Activated CD4-positive, alpha-beta T cell treated with anti-CD3 and anti-CD28 coated beads, Interleukin-2, amount 50 U/mL, for 24 hours (primary cell): Measurements from ENCODE around the gene URGCP.
A peak's percentile ranks its signal among the peaks of the same experiment; 100 is the strongest.
"Not testable (repeated sequence)": the region's sequence is repeated elsewhere in the genome, so short reads cannot be mapped to it uniquely, and the experiment has no call there.

Source experiments
- DNase-seq, 2 donors: peaks; one replicate each; pipeline ENCODE4 v3.0.0-alpha.2; 2020; ENCODE audit warnings: low read depth in 1 of 2, low spot score in 1 of 2

Gene URGCP

DNA sequence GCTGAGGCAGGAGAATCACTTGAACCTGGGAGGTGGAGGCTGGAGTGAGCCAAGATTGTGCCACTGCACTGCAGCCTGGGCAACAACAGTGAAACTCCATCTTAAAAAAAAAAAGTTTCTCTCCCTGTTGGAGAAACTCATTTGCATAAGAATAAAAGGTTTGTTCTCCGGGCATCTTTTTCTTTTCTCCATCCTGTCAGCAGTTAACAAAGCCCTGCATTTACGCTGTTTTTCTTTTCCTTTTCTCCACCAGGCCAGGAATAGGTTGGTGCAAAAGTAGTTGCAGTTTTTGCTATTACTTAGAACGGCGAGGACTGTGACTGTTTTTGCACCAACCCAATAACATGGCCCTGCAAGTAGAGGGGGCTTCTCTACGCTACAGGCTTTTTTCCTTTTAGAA lies 9.5 kb upstream of the URGCP start:
- DNase-seq = no peak

DNA sequence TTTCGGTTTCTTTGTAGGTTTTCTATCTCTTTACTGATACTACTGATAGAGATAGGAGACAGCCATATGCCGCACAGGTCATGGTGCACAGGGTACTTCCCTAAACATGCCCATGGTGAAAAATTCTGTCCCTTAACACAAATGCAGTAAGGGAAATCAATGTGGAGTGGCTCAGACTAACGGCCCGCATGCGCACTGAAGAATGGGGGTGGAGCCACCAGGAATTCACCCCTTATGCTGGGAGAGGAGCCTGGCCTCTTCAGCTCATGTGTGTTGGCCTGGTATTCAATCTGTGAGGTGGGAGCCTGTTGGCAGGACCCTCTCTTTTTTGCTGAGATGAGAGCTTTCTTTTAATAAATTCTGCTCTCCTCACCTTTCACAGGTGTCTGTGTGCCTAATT lies 8.4 kb upstream of the URGCP start:
- no peak for DNase-seq

DNA sequence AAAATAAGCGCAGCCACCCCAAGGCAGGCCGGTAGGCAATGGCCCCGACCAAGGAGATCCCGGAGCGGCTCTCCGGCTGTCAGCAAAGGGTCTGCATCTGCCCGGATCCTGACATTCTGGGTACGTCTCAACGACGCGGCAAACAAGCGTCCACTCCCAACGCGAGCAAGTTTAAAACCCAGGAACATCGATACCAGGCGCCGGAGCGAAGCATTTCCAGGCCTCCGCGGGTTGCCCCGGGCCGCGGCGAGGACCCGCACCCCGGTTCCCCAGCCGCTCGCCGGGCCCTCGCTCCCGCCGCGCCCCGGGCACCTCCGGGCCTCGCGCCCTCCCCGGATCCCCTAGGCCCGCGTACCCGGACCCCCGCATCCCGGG lies 453 bp downstream of the URGCP start:
- peak in 1 of 2 donors; percentile 13 for DNase-seq

DNA sequence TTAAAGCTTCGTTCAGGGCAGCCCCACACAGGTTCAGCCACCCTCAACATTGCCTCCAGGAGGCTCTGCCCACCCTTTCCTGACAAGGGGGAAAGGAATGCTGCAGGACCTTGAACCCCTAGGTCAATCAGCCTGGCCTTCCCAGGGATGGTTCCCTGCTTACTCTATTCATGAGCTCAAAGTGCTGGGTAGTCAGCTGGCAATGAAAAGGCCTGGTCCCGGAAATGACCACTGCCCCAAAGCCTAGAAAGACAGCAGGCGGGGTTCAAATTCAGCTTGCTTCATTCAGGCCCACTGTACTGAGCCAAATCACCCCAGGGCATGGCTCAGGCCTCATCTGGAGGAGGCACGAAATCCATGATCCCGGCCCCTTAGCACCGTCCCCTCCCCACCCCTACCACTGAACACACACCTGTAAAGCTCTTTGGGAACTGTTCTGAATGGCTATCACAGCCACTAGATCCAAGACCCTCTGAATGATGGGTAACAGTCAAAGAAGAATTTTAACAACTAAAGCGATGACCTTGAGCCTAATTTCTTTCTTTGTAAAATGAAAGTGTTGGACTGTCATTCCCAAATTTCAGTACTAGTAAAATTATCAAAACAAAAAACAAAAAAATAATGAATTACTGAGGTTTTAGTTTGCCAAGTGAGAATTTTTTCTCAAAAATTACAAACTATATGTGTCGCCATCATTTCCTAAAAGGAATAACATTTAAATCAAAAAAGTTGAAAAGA lies 1.0 kb downstream of the URGCP start:
- no peak for DNase-seq

DNA sequence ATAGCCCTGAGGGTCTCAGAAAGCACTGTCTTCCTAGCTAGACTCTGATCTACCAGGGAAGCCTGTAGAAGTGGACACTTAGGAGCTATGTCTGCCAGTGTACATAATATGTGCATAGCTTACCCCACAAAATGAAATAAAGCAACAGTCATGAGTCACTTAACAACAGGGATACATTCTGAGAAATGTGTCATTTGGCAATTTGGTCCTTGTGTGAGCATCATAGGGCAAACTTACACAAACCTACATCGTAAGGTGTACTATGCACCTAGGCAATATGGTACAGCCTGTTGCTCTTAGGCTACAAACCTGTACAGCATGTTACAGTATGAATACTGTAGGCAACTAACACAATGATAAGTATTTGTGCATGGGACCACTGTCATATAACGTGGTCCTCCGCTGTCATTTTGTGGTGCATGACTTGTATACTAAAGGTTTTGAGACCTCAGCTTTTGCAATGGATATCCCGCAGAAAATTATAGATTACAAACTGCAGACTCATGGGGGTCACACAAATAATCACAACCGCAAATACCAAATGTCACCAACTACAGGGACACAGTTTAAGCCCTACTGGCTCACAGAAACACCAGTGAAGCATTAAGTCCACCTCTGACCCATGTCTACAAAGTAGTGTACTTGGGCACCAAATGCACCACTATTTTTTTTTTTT lies 1.7 kb downstream of the URGCP start:
- no peak for DNase-seq

DNA sequence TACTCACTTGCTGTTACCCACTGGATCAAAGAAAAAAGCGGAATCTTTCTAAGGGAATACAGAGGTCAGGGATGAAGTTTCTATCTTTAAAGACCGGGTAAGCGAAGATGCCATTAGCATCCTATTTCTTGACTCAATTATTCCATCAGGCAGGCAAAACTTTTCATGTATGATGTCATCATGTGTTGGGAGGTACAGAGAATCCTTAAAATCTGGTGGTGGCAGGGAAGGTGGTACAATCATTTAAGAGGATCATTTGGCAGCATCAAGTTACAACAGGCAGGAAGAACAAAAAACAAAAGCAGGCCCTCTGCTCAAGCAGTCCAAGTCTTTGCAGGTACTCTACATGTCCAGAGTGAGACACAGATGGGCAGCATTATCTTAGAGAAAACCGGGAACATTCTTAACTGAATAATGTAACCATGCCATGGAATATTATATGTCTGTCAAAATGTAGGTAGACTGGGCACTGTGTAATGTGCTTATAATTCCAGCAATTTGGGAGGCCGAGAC lies 3.8 kb downstream of the URGCP start:
- no peak for DNase-seq

DNA sequence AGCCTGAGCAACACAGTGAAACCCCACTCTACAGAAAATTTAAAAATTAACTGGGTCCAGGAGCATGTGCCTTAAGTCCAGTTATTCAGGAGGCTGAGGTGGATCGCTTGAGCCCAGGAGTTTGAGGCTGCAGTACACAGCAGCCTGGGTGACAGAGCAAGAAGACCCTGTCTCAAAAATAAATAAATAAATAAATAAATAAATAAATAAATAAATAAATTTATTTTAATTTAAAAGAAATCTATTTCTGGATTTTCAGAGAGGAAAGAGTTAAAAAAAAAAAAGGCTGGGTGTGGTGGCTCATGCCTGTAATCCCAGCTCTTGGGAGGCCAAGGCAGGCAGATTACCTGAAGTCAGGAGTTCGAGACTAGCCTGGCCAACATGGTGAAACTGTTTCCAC lies 7.8 kb downstream of the URGCP start:
- DNase-seq = not testable (repeated sequence)

DNA sequence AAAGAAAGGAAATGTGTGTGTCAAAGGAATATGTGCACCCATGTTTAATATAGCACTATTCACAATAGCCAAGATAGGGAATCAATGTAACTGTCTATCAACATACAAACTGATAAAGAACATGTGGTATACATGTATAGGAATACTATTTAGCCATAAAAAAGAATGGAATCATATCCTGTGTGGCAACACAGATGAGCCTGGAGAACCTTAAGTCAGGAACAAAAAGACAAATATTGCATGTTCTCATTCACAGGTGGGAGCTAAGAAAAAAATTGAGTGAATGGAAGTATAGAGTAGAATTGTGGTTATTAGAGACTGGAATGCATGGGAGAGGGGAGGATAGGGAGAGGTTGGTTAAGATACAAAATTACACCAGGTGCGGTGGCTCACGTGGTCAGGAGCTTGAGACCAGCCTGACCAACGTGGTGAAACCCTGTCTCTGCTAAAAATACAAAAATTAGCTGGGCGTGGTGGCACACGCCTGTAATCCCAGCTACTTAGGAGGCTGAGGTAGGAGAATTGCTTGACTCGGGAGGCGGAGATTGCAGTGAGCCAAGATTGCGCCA lies 10.5 kb downstream of the URGCP start:
- DNase-seq = no peak

DNA sequence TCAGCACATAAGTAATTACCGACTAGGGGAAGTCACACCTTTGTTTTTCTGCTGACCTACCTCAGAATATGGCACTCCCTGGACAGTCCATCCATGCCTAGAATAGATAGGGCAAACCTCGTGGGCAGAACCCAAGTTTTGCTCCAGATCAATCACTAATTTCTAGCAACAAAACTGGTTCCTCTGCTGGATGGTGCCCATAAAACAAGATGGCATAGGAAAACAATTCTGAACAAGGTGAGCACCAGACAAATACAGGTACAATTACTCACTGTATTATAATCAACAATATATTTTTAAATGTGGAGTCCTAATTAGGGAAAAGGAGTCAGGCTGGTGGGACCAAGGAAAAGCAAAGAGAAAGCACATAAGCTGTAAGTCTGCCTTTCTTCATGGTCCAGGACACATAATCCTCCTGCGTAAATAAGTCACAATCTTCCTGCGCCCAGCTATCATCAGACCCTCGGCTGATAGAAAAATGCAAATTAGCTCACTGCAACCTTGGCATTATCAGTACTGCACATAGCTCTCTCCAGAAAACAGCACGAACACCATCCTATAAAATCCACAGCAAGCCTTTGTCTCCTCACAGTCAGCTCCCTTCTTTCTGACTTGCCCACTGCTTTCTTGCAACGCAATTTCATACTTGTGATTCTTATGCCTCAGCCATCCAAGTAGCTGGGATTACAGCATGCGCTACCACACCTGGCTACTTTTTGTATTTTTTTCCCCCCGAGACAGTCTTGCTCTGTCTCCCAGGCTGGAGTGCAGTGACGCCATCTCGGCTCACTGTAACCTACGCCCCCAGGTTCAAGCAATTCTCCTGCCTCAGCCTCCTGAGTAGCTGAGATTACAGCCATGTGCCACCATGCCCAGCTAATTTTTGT lies 15.1 kb downstream of the URGCP start:
- no peak for DNase-seq

DNA sequence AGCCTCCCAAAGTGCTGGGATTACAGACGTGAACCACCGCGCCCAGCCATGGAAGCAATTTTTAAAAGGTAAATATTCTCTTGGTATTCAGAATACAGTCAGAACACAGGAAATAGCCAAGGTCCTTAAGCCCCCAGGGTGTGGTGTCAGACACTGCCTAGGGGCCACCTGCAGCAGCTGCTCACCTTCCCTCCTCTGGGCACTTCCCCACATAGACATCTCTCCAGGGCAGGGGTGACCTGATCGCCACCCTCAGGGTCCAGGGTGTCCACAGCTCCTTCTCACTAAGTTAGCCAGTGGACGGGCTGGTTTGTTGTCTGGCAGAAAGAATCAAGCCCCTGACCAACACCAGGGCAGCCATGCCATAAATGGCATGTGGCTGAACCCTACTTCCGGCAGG lies 15.9 kb downstream of the URGCP start:
- no peak for DNase-seq

DNA sequence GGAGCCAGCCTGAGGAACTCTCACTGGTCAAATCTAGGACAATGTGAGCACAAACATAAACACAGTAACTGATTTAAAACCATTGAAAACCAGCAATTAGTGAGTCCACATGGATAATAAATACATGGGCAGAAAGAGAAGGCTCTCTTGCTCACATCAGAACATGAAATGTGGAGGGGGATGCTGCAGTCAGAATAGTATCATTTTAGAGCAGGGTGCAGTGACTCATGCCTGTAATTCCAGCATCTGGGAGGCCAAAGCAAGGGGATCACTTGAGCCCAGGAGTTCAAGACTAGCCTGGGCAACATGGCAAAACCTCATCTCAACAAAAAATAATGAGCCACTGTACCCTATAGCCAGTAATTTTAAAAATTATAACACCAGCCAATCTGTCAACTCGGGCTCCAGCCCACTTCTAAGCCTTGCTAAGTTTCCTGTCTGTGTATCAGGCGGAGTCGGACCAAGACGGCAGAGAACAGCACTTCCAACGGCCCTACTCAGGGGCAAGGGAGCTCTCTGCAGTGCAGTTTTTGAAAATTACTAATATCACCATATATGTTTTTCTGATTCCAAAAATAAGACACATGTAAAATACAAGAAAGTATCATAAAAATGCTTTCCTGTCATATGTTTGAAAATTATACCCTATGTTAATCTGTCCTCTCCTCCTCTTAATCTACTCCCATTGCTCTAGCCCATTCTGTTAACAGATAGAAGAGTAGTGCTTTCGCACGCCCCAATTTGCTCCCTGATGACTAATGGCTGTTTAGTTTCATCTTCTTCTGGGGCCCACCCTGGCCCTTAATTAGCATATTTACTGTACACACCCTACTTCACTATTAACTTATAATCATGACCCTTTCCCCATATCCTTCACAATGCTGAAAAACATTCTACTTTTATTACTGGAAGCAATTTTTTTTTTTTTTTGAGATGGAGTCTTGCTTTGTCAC lies 17.1 kb downstream of the URGCP start:
- DNase-seq = no peak

DNA sequence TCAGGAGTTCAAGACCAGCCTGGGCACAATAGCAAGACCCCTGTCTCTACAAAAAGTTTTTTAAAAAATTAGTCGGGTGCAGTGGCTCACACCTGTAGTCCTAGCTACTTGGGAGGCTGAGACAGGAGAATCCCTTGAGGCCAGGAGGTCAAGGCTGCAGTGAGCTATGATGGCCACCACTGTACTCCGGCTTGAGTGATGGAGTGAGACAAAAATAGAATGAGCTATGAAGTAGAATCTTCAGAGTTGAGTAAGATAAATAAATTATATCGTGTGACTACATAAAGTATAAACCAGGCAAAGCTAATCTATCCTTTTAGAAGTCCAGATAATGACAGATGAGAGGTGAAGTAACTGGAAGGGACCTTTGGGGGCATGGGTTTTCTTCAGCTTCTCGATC lies 21.8 kb downstream of the URGCP start:
- no peak for DNase-seq

DNA sequence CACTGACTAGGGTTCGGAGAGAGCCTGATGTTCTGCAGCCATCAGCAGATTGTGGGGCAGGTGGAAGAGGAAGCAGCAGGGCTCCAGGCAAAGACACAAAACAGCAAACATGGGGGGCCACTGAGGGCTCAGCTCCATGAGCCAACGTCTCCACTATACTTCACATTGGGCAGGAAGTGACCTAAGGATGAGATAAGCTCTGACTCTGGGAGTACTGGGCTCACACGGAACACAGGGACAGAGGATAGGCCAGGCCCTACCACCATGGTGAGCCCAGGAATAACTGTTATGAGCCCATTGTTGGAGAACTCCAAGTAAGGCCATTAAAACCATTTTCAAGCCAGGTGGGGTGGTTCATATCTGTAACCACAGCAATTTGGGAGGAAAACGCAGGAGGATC lies 22.2 kb downstream of the URGCP start:
- no peak for DNase-seq

DNA sequence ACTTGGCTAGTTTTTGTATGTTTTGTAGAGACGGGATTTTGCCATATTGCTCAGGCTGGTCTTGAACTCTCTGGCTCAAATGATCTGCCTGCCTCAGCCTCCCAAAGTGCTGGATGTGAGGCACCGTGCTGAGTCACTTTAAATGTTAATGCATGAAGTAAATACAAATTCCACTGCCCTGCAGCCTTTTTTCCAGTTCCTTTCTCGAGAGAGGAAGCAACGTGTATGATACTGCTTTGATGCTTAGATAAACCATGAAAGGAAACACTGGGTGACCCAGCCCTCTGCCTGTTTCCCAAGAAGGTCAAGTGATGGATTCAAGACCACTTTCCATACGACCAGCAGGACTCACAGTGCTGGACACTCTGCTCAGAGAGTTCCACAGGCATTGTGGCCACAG lies 25.8 kb downstream of the URGCP start:
- no peak for DNase-seq

DNA sequence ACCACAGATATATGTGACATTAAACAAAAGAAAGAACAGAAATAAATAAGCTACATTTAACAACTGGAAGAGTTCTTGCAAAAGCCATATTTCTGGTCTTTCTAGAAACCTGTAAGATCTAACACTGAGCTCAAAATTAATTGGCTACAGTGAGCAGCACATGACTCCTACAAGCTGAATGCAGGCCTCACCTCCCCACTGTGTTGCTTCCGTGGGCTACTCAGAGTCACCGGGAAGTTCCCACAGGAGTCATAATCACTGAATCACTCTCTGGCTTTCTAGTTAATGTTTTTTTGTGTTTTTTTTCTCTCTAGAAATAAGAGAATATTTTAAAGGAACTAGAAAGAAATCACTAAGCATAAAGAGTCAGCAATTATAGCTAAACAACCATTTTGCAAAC lies 26.9 kb downstream of the URGCP start:
- DNase-seq = no peak

DNA sequence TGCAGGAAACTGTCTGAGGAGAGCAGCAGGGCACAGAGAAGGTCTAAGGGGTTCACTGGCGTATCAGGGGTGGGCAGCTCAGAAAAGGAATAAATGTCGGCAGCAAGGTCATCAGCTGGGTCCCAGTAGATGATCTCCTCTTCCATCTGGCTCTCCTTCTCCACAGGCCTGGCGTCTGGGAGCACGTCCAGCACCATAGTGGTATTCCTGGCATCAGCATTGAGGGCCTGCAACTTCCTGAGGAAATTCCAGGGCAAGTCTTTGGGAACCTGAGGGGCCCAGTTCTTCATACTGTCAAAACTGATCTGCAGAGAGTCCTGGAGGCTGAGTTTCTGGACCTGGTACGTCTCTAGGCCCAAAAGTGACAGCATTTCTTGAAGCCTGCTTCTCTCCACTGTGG lies 27.5 kb downstream of the URGCP start:
- DNase-seq = no peak

DNA sequence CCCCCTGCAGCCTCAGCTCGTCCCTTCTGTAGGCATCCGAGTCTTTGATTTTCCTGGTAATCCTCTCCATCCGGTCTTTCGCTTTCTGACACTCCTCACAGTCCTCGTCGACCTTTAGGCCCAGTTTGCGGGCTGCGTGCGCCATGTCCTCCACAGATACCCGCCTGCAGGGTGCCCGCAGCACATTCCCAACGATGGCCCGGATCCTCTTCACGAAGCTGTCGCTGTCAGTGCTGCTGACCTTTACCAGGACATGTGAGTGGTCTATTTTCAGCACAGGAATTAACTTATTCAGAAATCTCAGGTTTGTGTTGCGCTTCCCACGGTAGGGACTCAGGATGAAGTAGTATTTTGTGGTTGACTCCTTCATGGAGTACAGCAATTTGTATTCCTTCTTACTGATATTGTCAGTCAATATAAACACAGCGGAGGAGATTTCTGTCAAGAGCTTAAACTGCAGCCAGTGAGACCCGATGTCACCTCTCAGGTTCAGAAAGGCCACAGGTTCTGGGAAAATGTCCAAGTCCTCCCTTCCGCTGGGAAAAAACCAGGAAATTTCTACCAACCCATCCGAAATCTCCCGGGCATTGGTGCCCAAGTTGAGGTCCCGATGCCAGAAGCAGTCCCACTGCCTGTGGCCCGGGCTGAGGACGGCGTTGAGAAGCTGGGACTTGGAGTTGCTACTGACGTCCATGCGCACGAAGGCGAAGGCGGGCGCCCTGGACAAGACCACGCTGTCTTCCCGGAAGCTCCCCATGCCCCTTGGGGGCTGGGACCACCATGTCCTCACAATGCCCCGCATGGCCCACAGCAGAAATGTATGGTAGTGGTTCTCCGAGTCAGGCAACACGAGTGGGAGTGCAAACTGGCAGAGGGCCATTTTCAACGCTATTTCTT lies 28.2 kb downstream of the URGCP start:
- no peak for DNase-seq

DNA sequence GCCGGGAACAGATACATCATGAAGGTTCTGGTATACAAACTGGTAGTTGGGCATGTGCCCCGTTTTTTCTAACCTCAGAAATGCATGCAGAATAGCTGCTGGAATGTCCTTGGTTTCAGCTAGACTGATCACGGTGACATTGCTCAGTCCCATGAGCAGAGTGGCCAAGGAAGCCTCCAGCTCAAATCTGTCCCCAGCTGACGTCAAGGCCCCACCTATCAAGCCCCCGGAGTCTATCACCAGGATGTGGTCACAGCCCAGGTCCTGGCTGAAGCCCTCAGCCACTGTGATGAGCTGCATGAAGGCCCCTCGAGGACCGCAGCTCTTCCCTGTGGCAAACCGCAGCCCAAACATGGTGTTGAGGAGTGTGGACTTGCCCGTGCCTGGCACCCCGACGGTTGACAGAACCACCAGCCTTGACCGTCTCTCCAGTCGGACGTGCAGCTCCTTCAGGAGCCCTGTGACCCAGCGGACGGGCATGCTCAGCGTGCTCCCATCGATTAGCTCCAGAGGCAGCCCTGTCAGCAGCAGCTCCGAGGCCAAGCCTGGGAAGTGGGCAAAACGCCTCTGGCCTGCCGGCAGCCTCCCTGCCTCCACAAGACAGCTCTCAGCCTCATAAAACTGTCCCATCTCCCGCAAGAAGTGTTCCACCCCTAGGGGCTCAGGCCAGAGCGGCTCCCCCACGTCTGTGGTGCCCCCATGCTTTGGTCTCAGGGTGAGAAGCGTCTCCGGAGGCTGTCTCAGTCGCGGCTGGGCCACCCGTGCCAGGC lies 29.2 kb downstream of the URGCP start:
- no peak for DNase-seq

DNA sequence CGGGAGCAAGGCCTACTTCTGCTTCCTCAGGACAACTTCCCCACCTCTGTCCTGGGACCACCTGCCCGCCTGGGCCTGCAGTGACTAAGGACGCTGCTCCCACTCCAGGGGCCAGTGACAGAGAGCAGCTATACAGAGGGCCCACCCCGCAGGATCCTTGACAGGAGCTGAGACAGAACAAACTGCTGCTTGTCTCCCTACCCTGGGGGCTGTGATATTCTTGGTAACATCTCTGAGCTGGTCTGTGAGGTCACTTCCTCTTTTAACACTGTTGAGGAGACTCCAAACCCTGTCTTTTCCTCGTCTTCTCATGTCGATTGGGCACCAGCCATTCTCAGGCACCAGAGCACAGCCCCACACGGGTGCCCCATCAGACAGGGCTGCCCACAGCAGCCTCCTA lies 30.2 kb downstream of the URGCP start:
- no peak for DNase-seq
